Central memory CD8-positive, alpha-beta T cell (primary cell): ENCODE measurements around the gene RPL18.
A peak's percentile ranks its signal among the peaks of the same experiment; 100 is the strongest.
"Not testable (repeated sequence)": the region's sequence is repeated elsewhere in the genome, so short reads cannot be mapped to it uniquely, and the experiment has no call there.

Experiments
- ATAC-seq: fragments of 150-1000 bp; cut with Tn5 transposase; replicated peaks from 2 replicates; pipeline ENCODE4 v1.10.0; 2022; ENCODE audit warnings: mild to moderate bottlenecking, moderate FRiP score, moderate number of reproducible peaks; ENCODE audit not compliant: poor library complexity, severe bottlenecking; ENCODE audit errors: extremely low read depth
- DNase-seq, 2 donors: peaks; one replicate each; pipeline ENCODE4 v3.0.0; 2021; ENCODE audit warnings: low spot score in 2 of 2
- H3K27ac Mint-ChIP-seq: one replicate; pipeline ENCODE4 v1.8.0; 2022; ENCODE audit warnings: low read depth, mild to moderate bottlenecking, moderate library complexity, mixed read lengths
- H3K27me3 Mint-ChIP-seq: one replicate; pipeline ENCODE4 v1.8.0; 2022; ENCODE audit warnings: mixed read lengths
- H3K36me3 Mint-ChIP-seq: one replicate; pipeline ENCODE4 v1.8.0; 2022; ENCODE audit warnings: mild to moderate bottlenecking, moderate library complexity, mixed read lengths; ENCODE audit not compliant: insufficient read depth
- H3K4me1 Mint-ChIP-seq: one replicate; pipeline ENCODE4 v1.8.0; 2022; ENCODE audit warnings: mixed read lengths
- H3K4me3 Mint-ChIP-seq: one replicate; pipeline ENCODE4 v1.8.0; 2022; ENCODE audit warnings: mild to moderate bottlenecking, moderate library complexity, mixed read lengths
- H3K9me3 Mint-ChIP-seq: one replicate; pipeline ENCODE4 v1.8.0; 2022; ENCODE audit warnings: mixed read lengths

The RPL18 gene

GRCh38 chr19:48618916-48619691, at the start of gene RPL18, which contains the start of gene SPHK2:
TSS of gene RPL18 (minus strand) at chr19:48619178. CDS start at chr19:48619143, 35 bp downstream.
TSS of gene SPHK2 (plus strand) at chr19:48619506. CDS start at chr19:48620515, 1,009 bp downstream.
- ATAC-seq (peak; percentile 81), DNase-seq (peak; percentile 88 to 94)
- Mint-ChIP-seq H3K27me3 (no peaks in the 10 kb centered on the region), H3K4me3 (peak within 1 kb of the TSS; percentile 93), H3K9me3 (no peaks in the 10 kb centered on the region), H3K27ac (peak within 1 kb of the TSS; percentile 95), H3K4me1 (peaks cover 50% of the 10 kb centered on the region), H3K36me3 (peaks cover 33% of the 10 kb centered on the region)

GRCh38 chr19:48668761-48669160, 49.8 kb upstream of the RPL18 start:
- ATAC-seq (no peak), DNase-seq (no peak)
- Mint-ChIP-seq H3K27ac (no peak overlapping the region), H3K27me3 (no peaks in the 10 kb centered on the region), H3K4me1 (no peaks in the 10 kb centered on the region), H3K36me3 (peaks cover 6% of the 10 kb centered on the region), H3K9me3 (peaks cover 7% of the 10 kb centered on the region), H3K4me3 (no peak overlapping the region)

GRCh38 chr19:48668332-48668731, 49.4 kb upstream of the RPL18 start:
- Mint-ChIP-seq H3K27me3 (no peaks in the 10 kb centered on the region), H3K4me3 (no peak overlapping the region), H3K36me3 (peaks cover 6% of the 10 kb centered on the region), H3K27ac (no peak overlapping the region), H3K4me1 (no peaks in the 10 kb centered on the region), H3K9me3 (peaks cover 7% of the 10 kb centered on the region)
- DNase-seq (no peak), ATAC-seq (no peak)

GRCh38 chr19:48665786-48666185, 46.8 kb upstream of the RPL18 start:
- H3K9me3 Mint-ChIP-seq, result peaks cover 7% of the 10 kb centered on the region
- H3K4me3 Mint-ChIP-seq, result no peak overlapping the region
- H3K27me3 Mint-ChIP-seq, result no peaks in the 10 kb centered on the region
- ATAC-seq, result no peak
- DNase-seq, result no peak
- peaks cover 9% of the 10 kb centered on the region for H3K36me3 Mint-ChIP-seq
- no peak overlapping the region for H3K27ac Mint-ChIP-seq
- peaks cover 5% of the 10 kb centered on the region for H3K4me1 Mint-ChIP-seq

- Mint-ChIP-seq H3K27ac (no peak overlapping the region), H3K4me3 (no peak overlapping the region), H3K4me1 (peaks cover 7% of the 10 kb centered on the region), H3K27me3 (no peaks in the 10 kb centered on the region), H3K36me3 (peaks cover 5% of the 10 kb centered on the region), H3K9me3 (peaks cover under 1% of the 10 kb centered on the region)
- ATAC-seq (no peak), DNase-seq (no peak)
Observed at GRCh38 chr19:48664476-48664875, 45.5 kb upstream of the RPL18 start.

GRCh38 chr19:48663667-48664066, 44.7 kb upstream of the RPL18 start:
- H3K36me3 Mint-ChIP-seq, result peaks cover 4% of the 10 kb centered on the region
- H3K9me3 Mint-ChIP-seq, result no peaks in the 10 kb centered on the region
- no peak overlapping the region for H3K27ac Mint-ChIP-seq
- no peaks in the 10 kb centered on the region for H3K27me3 Mint-ChIP-seq
- DNase-seq, result no peak
- H3K4me1 Mint-ChIP-seq, result peaks cover 7% of the 10 kb centered on the region
- ATAC-seq, result no peak
- H3K4me3 Mint-ChIP-seq, result no peak overlapping the region

- Mint-ChIP-seq H3K36me3 (peaks cover 4% of the 10 kb centered on the region), H3K4me3 (no peak overlapping the region), H3K27ac (no peak overlapping the region), H3K9me3 (no peaks in the 10 kb centered on the region), H3K4me1 (peaks cover 7% of the 10 kb centered on the region), H3K27me3 (no peaks in the 10 kb centered on the region)
- no peak for ATAC-seq
- no peak for DNase-seq
Observed at GRCh38 chr19:48661711-48662090, 42.7 kb upstream of the RPL18 start.

GRCh38 chr19:48660852-48661710, 42.1 kb upstream of the RPL18 start:
- DNase-seq (peak; percentile 66 to 74), ATAC-seq (peak; percentile 87)
- no peaks in the 10 kb centered on the region for H3K27me3 Mint-ChIP-seq
- H3K36me3 Mint-ChIP-seq, result peaks cover 4% of the 10 kb centered on the region
- H3K27ac Mint-ChIP-seq, result peak overlapping the region; percentile 86
- no peaks in the 10 kb centered on the region for H3K9me3 Mint-ChIP-seq
- H3K4me3 Mint-ChIP-seq, result peak overlapping the region; percentile 61
- H3K4me1 Mint-ChIP-seq, result peaks cover 7% of the 10 kb centered on the region

- DNase-seq, result no peak
- no peaks in the 10 kb centered on the region for H3K27me3 Mint-ChIP-seq
Observed at GRCh38 chr19:48659768-48660167, 40.8 kb upstream of the RPL18 start.

GRCh38 chr19:48658483-48658882, 39.5 kb upstream of the RPL18 start:
- no peaks in the 10 kb centered on the region for H3K9me3 Mint-ChIP-seq
- DNase-seq, result no peak
- no peak overlapping the region for H3K27ac Mint-ChIP-seq
- no peak overlapping the region for H3K4me3 Mint-ChIP-seq
- H3K4me1 Mint-ChIP-seq, result peaks cover 7% of the 10 kb centered on the region
- H3K27me3 Mint-ChIP-seq, result no peaks in the 10 kb centered on the region
- ATAC-seq, result no peak
- peaks cover 4% of the 10 kb centered on the region for H3K36me3 Mint-ChIP-seq

More at GRCh38 chr19:48659768-48660167, 40.8 kb upstream of the RPL18 start:
- H3K27ac Mint-ChIP-seq, result no peak overlapping the region
- H3K4me1 Mint-ChIP-seq, result peaks cover 7% of the 10 kb centered on the region
- H3K9me3 Mint-ChIP-seq, result no peaks in the 10 kb centered on the region
- H3K36me3 Mint-ChIP-seq, result peaks cover 4% of the 10 kb centered on the region
- H3K4me3 Mint-ChIP-seq, result no peak overlapping the region
- no peak for ATAC-seq

GRCh38 chr19:48657828-48658227, 38.9 kb upstream of the RPL18 start:
- H3K4me1 Mint-ChIP-seq, H3K4me3 Mint-ChIP-seq, H3K27ac Mint-ChIP-seq, H3K27me3 Mint-ChIP-seq, H3K36me3 Mint-ChIP-seq, H3K9me3 Mint-ChIP-seq, DNase-seq, ATAC-seq: not testable (repeated sequence)

- H3K27ac Mint-ChIP-seq, result no peak overlapping the region
- peaks cover 5% of the 10 kb centered on the region for H3K36me3 Mint-ChIP-seq
- H3K4me1 Mint-ChIP-seq, result peaks cover 7% of the 10 kb centered on the region
- DNase-seq (no peak), ATAC-seq (no peak)
- no peaks in the 10 kb centered on the region for H3K9me3 Mint-ChIP-seq
- no peak overlapping the region for H3K4me3 Mint-ChIP-seq
- H3K27me3 Mint-ChIP-seq, result no peaks in the 10 kb centered on the region
Observed at GRCh38 chr19:48656840-48657474, 38.0 kb upstream of the RPL18 start.
